Measurements from ENCODE around the gene TMEM8B.

Gene TMEM8B

GRCh38 chr9:35845824-35846771 is 17.1 kb downstream of the TMEM8B start:
- Mint-ChIP-seq H3K4me1 (peaks cover 49% of the 10 kb centered on the region), H3K27ac (no peak overlapping the region), H3K36me3 (no peaks in the 10 kb centered on the region), H3K4me3 (no peak overlapping the region), H3K9me3 (no peaks in the 10 kb centered on the region)
- DNase-seq (ENCODE audit: low spot score in 2 of 2) = no peak
- no peak for ATAC-seq

- ATAC-seq (peak; percentile 99), DNase-seq (ENCODE audit: low spot score in 2 of 2) (no peak)
- Mint-ChIP-seq H3K9me3 (no peaks in the 10 kb centered on the region), H3K4me1 (peaks cover 41% of the 10 kb centered on the region), H3K4me3 (peak overlapping the region; percentile 30), H3K36me3 (no peaks in the 10 kb centered on the region), H3K27ac (peak overlapping the region; percentile 76)
These were observed 19.0 kb downstream of the TMEM8B start for GRCh38 chr9:35847792-35848572.

GRCh38 chr9:35852267-35852815 is 23.3 kb downstream of the TMEM8B start:
- Mint-ChIP-seq H3K4me1 (peaks cover 14% of the 10 kb centered on the region), H3K9me3 (no peaks in the 10 kb centered on the region), H3K36me3 (no peaks in the 10 kb centered on the region), H3K4me3 (no peak overlapping the region), H3K27ac (no peak overlapping the region)
- ATAC-seq = no peak
- no peak for DNase-seq (ENCODE audit: low spot score in 2 of 2)

- Mint-ChIP-seq H3K4me3 (no peak overlapping the region), H3K4me1 (peaks cover 5% of the 10 kb centered on the region), H3K27ac (peak overlapping the region; percentile 34), H3K36me3 (no peaks in the 10 kb centered on the region), H3K9me3 (no peaks in the 10 kb centered on the region)
- DNase-seq (ENCODE audit: low spot score in 2 of 2) (no peak), ATAC-seq (no peak)
These were observed 24.1 kb downstream of the TMEM8B start for GRCh38 chr9:35852876-35853865.

- no peak for ATAC-seq
- peak overlapping the region; percentile 34 for H3K27ac Mint-ChIP-seq
- H3K36me3 Mint-ChIP-seq = no peaks in the 10 kb centered on the region
- no peak for DNase-seq (ENCODE audit: low spot score in 2 of 2)
- no peaks in the 10 kb centered on the region for H3K9me3 Mint-ChIP-seq
- H3K4me1 Mint-ChIP-seq = peaks cover 10% of the 10 kb centered on the region
- no peak overlapping the region for H3K4me3 Mint-ChIP-seq
These were observed 25.2 kb downstream of the TMEM8B start for GRCh38 chr9:35854091-35854762.

- H3K27ac Mint-ChIP-seq = no peak overlapping the region
- H3K4me3 Mint-ChIP-seq = no peak overlapping the region
- ATAC-seq = no peak
- no peaks in the 10 kb centered on the region for H3K9me3 Mint-ChIP-seq
- peaks cover 15% of the 10 kb centered on the region for H3K4me1 Mint-ChIP-seq
- no peak for DNase-seq (ENCODE audit: low spot score in 2 of 2)
- no peaks in the 10 kb centered on the region for H3K36me3 Mint-ChIP-seq
These were observed 27.2 kb downstream of the TMEM8B start for GRCh38 chr9:35856206-35856605.

- no peak for DNase-seq (ENCODE audit: low spot score in 2 of 2)
- H3K27ac Mint-ChIP-seq = no peak overlapping the region
- ATAC-seq = no peak
- H3K4me1 Mint-ChIP-seq = peaks cover 19% of the 10 kb centered on the region
- no peaks in the 10 kb centered on the region for H3K36me3 Mint-ChIP-seq
- no peaks in the 10 kb centered on the region for H3K9me3 Mint-ChIP-seq
- H3K4me3 Mint-ChIP-seq = no peak overlapping the region
These were observed 27.9 kb downstream of the TMEM8B start for GRCh38 chr9:35856882-35857281.

GRCh38 chr9:35858458-35858857 is 29.4 kb downstream of the TMEM8B start:
- no peak overlapping the region for H3K4me3 Mint-ChIP-seq
- H3K27ac Mint-ChIP-seq = peak overlapping the region; percentile 48
- H3K9me3 Mint-ChIP-seq = no peaks in the 10 kb centered on the region
- no peak for ATAC-seq
- peaks cover 19% of the 10 kb centered on the region for H3K4me1 Mint-ChIP-seq
- peak in 1 of 2 donors; percentile 38 for DNase-seq (ENCODE audit: low spot score in 2 of 2)
- H3K36me3 Mint-ChIP-seq = no peaks in the 10 kb centered on the region

- peaks cover 19% of the 10 kb centered on the region for H3K4me1 Mint-ChIP-seq
- no peak overlapping the region for H3K4me3 Mint-ChIP-seq
- H3K9me3 Mint-ChIP-seq = no peaks in the 10 kb centered on the region
- no peak overlapping the region for H3K27ac Mint-ChIP-seq
- ATAC-seq (peak; percentile 75), DNase-seq (ENCODE audit: low spot score in 2 of 2) (peak in 1 of 2 donors; percentile 45)
- no peaks in the 10 kb centered on the region for H3K36me3 Mint-ChIP-seq
These were observed 30.4 kb downstream of the TMEM8B start for GRCh38 chr9:35859310-35859989.

- Mint-ChIP-seq H3K4me1 (peaks cover 19% of the 10 kb centered on the region), H3K36me3 (no peaks in the 10 kb centered on the region), H3K4me3 (no peak overlapping the region), H3K9me3 (no peaks in the 10 kb centered on the region), H3K27ac (no peak overlapping the region)
- DNase-seq (ENCODE audit: low spot score in 2 of 2) = no peak
- no peak for ATAC-seq
These were observed 30.9 kb downstream of the TMEM8B start for GRCh38 chr9:35859990-35860339.

GRCh38 chr9:35861161-35861897 is 32.3 kb downstream of the TMEM8B start:
- H3K4me3 Mint-ChIP-seq = no peak overlapping the region
- H3K36me3 Mint-ChIP-seq = no peaks in the 10 kb centered on the region
- DNase-seq (ENCODE audit: low spot score in 2 of 2) (peak; percentile 0 to 44), ATAC-seq (no peak)
- H3K4me1 Mint-ChIP-seq = peaks cover 19% of the 10 kb centered on the region
- H3K27ac Mint-ChIP-seq = no peak overlapping the region
- no peaks in the 10 kb centered on the region for H3K9me3 Mint-ChIP-seq

- DNase-seq (ENCODE audit: low spot score in 2 of 2) (peak in 1 of 2 donors; percentile 23), ATAC-seq (no peak)
- no peaks in the 10 kb centered on the region for H3K36me3 Mint-ChIP-seq
- H3K27ac Mint-ChIP-seq = no peak overlapping the region
- H3K4me3 Mint-ChIP-seq = no peak overlapping the region
- H3K9me3 Mint-ChIP-seq = no peaks in the 10 kb centered on the region
- H3K4me1 Mint-ChIP-seq = peaks cover 19% of the 10 kb centered on the region
These were observed 33.3 kb downstream of the TMEM8B start for GRCh38 chr9:35862328-35862727.

- Mint-ChIP-seq H3K4me3 (no peak overlapping the region), H3K27ac (no peak overlapping the region), H3K36me3 (no peaks in the 10 kb centered on the region), H3K4me1 (peaks cover 15% of the 10 kb centered on the region), H3K9me3 (no peaks in the 10 kb centered on the region)
- no peak for ATAC-seq
- DNase-seq (ENCODE audit: low spot score in 2 of 2) = peak in 1 of 2 donors; percentile 40
These were observed 34.6 kb downstream of the TMEM8B start for GRCh38 chr9:35863583-35863982.
